CD14-positive monocyte (primary cell): Measurements from ENCODE around the gene PRRC2A. TPM values are rescaled to one million over a fixed set of nuclear protein-coding genes. Genes with fewer than 3 reads are reported as not detected.

Experiments used
- DNase-seq, 3 donors: peaks; one replicate each; pipeline ENCODE4 v3.0.0-alpha.2; 2011 to 2022
- H2AFZ ChIP-seq: 2 replicates; pipeline ENCODE4 v1.6.0; 2012; ENCODE audit warnings: mild to moderate bottlenecking, low read depth, low read length, inconsistent platforms; ENCODE audit not compliant: insufficient read depth, poor library complexity, severe bottlenecking
- H3K27ac ChIP-seq, 2 donors: 1 replicate in 1 of 2; 2 replicates in 1 of 2; pipeline ENCODE4 v1.5.1; 2012 to 2013; ENCODE audit warnings: low read length in 2 of 2, control low read depth in 1 of 2, inconsistent platforms in 1 of 2, low read depth in 1 of 2, mild to moderate bottlenecking in 1 of 2
- H3K27me3 ChIP-seq, 2 donors: one replicate each; pipeline versions ENCODE4 v1.6.0 to v1.6.1; 2011 to 2013; ENCODE audit warnings: low read length in 2 of 2; ENCODE audit not compliant: control insufficient read depth in 2 of 2, insufficient read depth in 2 of 2
- H3K36me3 ChIP-seq, 2 donors: replicated peaks in 1 of 2; 1 replicate in 1 of 2; 2 replicates in 1 of 2; pipeline versions ENCODE4 v1.5.1 to v1.6.1; 2012 to 2013; ENCODE audit warnings: low read length in 2 of 2, control low read depth in 1 of 2, inconsistent platforms in 1 of 2, mild to moderate bottlenecking in 1 of 2; ENCODE audit not compliant: insufficient read depth in 2 of 2, control insufficient read depth in 1 of 2
- H3K4me1 ChIP-seq, 2 donors: 1 replicate in 1 of 2; 2 replicates in 1 of 2; pipeline versions ENCODE4 v1.5.1 to v1.6.1; 2012 to 2013; ENCODE audit warnings: low read length in 2 of 2, control low read depth in 1 of 2, inconsistent platforms in 1 of 2, mild to moderate bottlenecking in 1 of 2, moderate library complexity in 1 of 2; ENCODE audit not compliant: insufficient read depth in 2 of 2, control insufficient read depth in 1 of 2
- H3K4me2 ChIP-seq: replicated peaks from 2 replicates; pipeline ENCODE3; 2012; ENCODE audit warnings: low read length, moderate library complexity, mild to moderate bottlenecking; ENCODE audit not compliant: poor library complexity, severe bottlenecking; ENCODE audit errors: extremely low read depth
- H3K4me3 ChIP-seq, 3 experiments: fragments of 200-600 bp in 1 of 3; sonication (generic) in 1 of 3; replicated peaks in 1 of 3; 1 replicate in 2 of 3; 2 replicates in 1 of 3; pipeline ENCODE4 v1.5.1; 2011 to 2013; ENCODE audit warnings: low read length in 3 of 3, mild to moderate bottlenecking in 3 of 3, control low read depth in 2 of 3, low read depth in 2 of 3, inconsistent platforms in 1 of 3, moderate library complexity in 1 of 3
- H3K79me2 ChIP-seq: 2 replicates; pipeline ENCODE4 v1.6.0; 2012; ENCODE audit warnings: mild to moderate bottlenecking, control low read depth, inconsistent platforms, low read length, moderate library complexity; ENCODE audit not compliant: insufficient read depth
- H3K9ac ChIP-seq: 2 replicates; pipeline ENCODE4 v1.6.0; 2017; ENCODE audit warnings: low read length, mild to moderate bottlenecking; ENCODE audit not compliant: insufficient read depth, poor library complexity, severe bottlenecking
- H3K9me3 ChIP-seq, 2 donors: replicated peaks in 1 of 2; 1 replicate in 1 of 2; 2 replicates in 1 of 2; pipeline versions ENCODE4 v1.5.1 to v1.6.1; 2012 to 2013; ENCODE audit warnings: low read length in 2 of 2, control low read depth in 1 of 2; ENCODE audit not compliant: control insufficient read depth in 1 of 2, insufficient read depth in 1 of 2
- H4K20me1 ChIP-seq: 2 replicates; pipeline ENCODE4 v1.6.0; 2012; ENCODE audit warnings: mild to moderate bottlenecking, low read length, control low read depth, moderate library complexity; ENCODE audit not compliant: insufficient read depth
- H3K27ac Mint-ChIP-seq, 7 donors: one replicate each; pipeline ENCODE4 v1.8.0; 2020; ENCODE audit warnings: mild to moderate bottlenecking in 7 of 7, mixed read lengths in 7 of 7, moderate library complexity in 6 of 7, inconsistent platforms in 2 of 7
- H3K27me3 Mint-ChIP-seq, 3 donors: one replicate each; pipeline ENCODE4 v1.8.0; 2021 to 2022; ENCODE audit warnings: low read depth in 3 of 3, mild to moderate bottlenecking in 3 of 3, mixed read lengths in 3 of 3, moderate library complexity in 3 of 3, inconsistent platforms in 1 of 3
- H3K36me3 Mint-ChIP-seq, 2 donors: one replicate each; pipeline ENCODE4 v1.8.0; 2020; ENCODE audit warnings: mixed read lengths in 2 of 2, inconsistent platforms in 1 of 2, mild to moderate bottlenecking in 1 of 2
- H3K4me1 Mint-ChIP-seq: one replicate; pipeline ENCODE4 v1.8.0; 2020; ENCODE audit warnings: mild to moderate bottlenecking, mixed read lengths
- H3K4me3 Mint-ChIP-seq, 2 donors: one replicate each; pipeline ENCODE4 v1.8.0; 2020; ENCODE audit warnings: mild to moderate bottlenecking in 2 of 2, mixed read lengths in 2 of 2, moderate library complexity in 1 of 2
- H3K9me3 Mint-ChIP-seq, 7 donors: one replicate each; pipeline ENCODE4 v1.8.0; 2020 to 2022; ENCODE audit warnings: mixed read lengths in 7 of 7, mild to moderate bottlenecking in 6 of 7, moderate library complexity in 6 of 7, inconsistent platforms in 2 of 7
- CTCF ChIP-seq: fragments of 200-600 bp; IDR thresholded peaks from one replicate; pipeline ENCODE4 v1.8.0; 2022; ENCODE audit warnings: antibody characterized with exemption, mild to moderate bottlenecking
- WGBS: methylation state at CpG from one replicate; pipeline ENCODE4 v1.1.5; 2013; ENCODE audit warnings: missing lambda C conversion rate; ENCODE audit not compliant: insufficient coverage; 5-methylcytosine and 5-hydroxymethylcytosine counted together
- intact Hi-C, 2 donors: fragments of 100-400 bp; cut with micrococcal nuclease; formaldehyde crosslinking; loops; one replicate each; pipeline versions ENCODE4 v1.15.0 to v1.15.1; 2023
- polyA plus RNA-seq, 3 donors: library from polyadenylated mRNA; depleted of rRNA in 1 of 3; unstranded in 2 of 3; stranded (reverse) in 1 of 3; fragments of 300-500 nt in 2 of 3; fragments of >200 nt in 1 of 3; fragmentation: Illumina TruSeq in 2 of 3; gene quantifications; 1 replicate in 2 of 3; 2 replicates in 1 of 3; pipeline ENCODE4 v1.2.3, GENCODE V29; 2012 to 2021

The PRRC2A gene
- polyA plus RNA-seq, 3 donors, result 1.2 to 76.7 (median 2.3) TPM

GRCh38 chr6:31652925-31653724, 32.6 kb downstream of the PRRC2A start:
- H3K9ac ChIP-seq, result peak overlapping the region; percentile 95
- Mint-ChIP-seq H3K27me3 (peaks cover 0 to 10% (median 5%) of the 10 kb centered on the region in 3 donors), H3K27ac (peak overlapping the region; percentile 99 to 100 (median 100)), H3K4me3 (peak overlapping the region; percentile 93 to 99), H3K9me3 (peaks cover 0 to 2% (median 0%) of the 10 kb centered on the region in 7 donors), H3K36me3 (peaks cover 49 to 63% of the 10 kb centered on the region in 2 donors), H3K4me1 (peaks cover 39% of the 10 kb centered on the region)
- peaks cover 27 to 61% of the 10 kb centered on the region in 2 donors for H3K36me3 ChIP-seq
- H3K79me2 ChIP-seq, result peaks cover 88% of the 10 kb centered on the region
- H3K27ac ChIP-seq, result peak overlapping the region; percentile 95 to 98
- no peaks in the 10 kb centered on the region for H3K27me3 ChIP-seq
- peaks cover 32% of the 10 kb centered on the region for H4K20me1 ChIP-seq
- intact Hi-C loops, result loop anchor here (1.0 to 2.0 kb wide), 2 partner anchors 12 to 32 kb away; partner anchors contain the start of gene PRRC2A (in 2 of the 2)
- H3K4me2 ChIP-seq, result peak overlapping the region; percentile 88
- peak overlapping the region; percentile 82 for H2AFZ ChIP-seq
- TF ChIP-seq CTCF, result no peak
- no peaks in the 10 kb centered on the region for H3K9me3 ChIP-seq
- peaks cover 20 to 40% of the 10 kb centered on the region in 2 donors for H3K4me1 ChIP-seq
- peak in 1 of 3 donors; percentile 83 for DNase-seq
- peak overlapping the region; percentile 48 to 87 (median 76) for H3K4me3 ChIP-seq
- 5% methylated on average over 24 of the region's 37 CpGs for WGBS

- no peak overlapping the region for H2AFZ ChIP-seq
- no peak overlapping the region for H3K4me3 Mint-ChIP-seq
- WGBS, result 100% methylated on average over 1 of the region's 8 CpGs
- peak overlapping the region in 2 of 7 donors; percentile 45 to 52 for H3K27ac Mint-ChIP-seq
- H3K79me2 ChIP-seq, result peaks cover 88% of the 10 kb centered on the region
- H3K27me3 ChIP-seq, result no peaks in the 10 kb centered on the region
- H3K9me3 ChIP-seq, result no peaks in the 10 kb centered on the region
- no peak overlapping the region for H3K27ac ChIP-seq
- no peak overlapping the region for H3K9ac ChIP-seq
- intact Hi-C loops, result no loop called here
- H3K4me1 Mint-ChIP-seq, result peaks cover 55% of the 10 kb centered on the region
- H3K4me3 ChIP-seq, result no peak overlapping the region
- no peak for DNase-seq
- peaks cover 36 to 54% of the 10 kb centered on the region in 2 donors for H3K36me3 Mint-ChIP-seq
- H3K9me3 Mint-ChIP-seq, result peaks cover 0 to 2% (median 0%) of the 10 kb centered on the region in 7 donors
- peaks cover 13 to 50% of the 10 kb centered on the region in 2 donors for H3K36me3 ChIP-seq
- H3K27me3 Mint-ChIP-seq, result peaks cover 0 to 10% (median 5%) of the 10 kb centered on the region in 3 donors
- TF ChIP-seq CTCF, result no peak
- H3K4me2 ChIP-seq, result no peak overlapping the region
- peaks cover 35 to 56% of the 10 kb centered on the region in 2 donors for H3K4me1 ChIP-seq
- H4K20me1 ChIP-seq, result peaks cover 34% of the 10 kb centered on the region
Measured at GRCh38 chr6:31654574-31655348, 34.2 kb downstream of the PRRC2A start.
